NCI-H2107 treated with DMSO at 0.1 percent for 48 hours (cell line): ENCODE results near the gene NINJ1.

Source experiments
- DNase-seq: peaks from one replicate; lab custom pipeline; 2025; ENCODE audit not compliant: unreplicated experiment; lab: John Stamatoyannopoulos, UW

Gene NINJ1, protein sequence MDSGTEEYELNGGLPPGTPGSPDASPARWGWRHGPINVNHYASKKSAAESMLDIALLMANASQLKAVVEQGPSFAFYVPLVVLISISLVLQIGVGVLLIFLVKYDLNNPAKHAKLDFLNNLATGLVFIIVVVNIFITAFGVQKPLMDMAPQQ

DNA sequence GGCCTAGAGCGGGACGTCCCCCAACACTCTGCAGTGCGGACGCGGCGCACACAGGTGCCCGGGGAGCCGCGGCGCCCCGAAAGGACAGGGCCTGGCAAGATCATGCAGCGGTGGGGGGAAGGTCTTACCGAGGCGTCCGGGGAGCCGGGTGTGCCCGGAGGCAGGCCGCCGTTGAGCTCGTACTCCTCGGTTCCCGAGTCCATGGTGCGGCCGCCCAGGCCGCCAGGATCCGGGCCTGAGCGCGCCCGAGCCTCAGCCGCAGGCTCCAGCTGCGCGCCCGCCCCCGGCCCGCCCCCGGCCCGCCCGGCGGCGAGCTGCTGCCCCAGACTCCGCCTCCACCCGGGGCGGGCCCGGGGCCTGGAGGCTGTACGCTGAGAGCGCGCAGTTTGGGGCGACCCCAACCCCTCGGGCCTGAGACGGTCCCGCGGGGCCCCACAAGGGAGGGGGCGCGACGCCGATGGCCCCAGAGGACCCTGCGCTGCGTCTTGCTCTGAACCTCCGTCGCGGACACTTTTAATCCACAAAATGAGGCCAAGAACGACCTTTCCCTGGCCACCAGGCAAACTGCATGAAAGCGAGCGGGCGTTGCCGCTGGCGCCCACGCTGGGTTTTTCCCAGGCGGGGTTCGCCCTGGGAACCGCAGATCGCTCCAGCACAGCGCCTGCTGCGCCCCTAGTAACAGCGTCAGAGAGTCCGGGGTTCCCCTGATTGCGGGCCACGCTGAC lies at the start of gene NINJ1:
Gene NINJ1, minus strand, starts transcription at position 237 of the 725 bp plus-strand sequence. Its CDS starts 34 bp downstream, at position 203.
- no peak for DNase-seq

DNA sequence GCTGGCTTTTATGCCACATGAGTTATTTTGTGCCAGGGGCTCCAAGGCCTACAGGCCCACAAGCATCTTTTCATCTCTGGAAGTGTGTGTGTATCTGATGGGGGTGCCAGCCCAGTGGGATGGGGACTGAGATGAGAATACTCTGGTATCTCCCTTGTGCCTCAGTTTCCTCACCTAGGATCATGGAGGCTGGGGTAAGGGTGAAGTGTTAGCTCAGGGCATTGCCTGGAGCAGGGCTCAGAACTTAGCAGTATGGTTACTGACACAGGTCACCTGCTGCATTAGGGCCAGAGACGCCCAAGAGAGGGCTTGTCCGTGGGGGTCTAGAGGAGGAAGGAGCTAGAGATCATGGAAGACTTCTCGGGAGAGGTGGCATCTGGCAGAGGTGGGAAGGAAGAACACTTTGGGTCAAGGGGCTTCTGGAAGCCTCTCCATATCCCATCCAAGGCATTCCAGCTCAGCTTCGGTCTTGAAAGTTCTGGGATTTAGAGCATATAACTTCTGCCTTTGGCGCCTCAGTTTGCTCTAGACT lies 49.1 kb upstream of the NINJ1 start:
- no peak for DNase-seq

DNA sequence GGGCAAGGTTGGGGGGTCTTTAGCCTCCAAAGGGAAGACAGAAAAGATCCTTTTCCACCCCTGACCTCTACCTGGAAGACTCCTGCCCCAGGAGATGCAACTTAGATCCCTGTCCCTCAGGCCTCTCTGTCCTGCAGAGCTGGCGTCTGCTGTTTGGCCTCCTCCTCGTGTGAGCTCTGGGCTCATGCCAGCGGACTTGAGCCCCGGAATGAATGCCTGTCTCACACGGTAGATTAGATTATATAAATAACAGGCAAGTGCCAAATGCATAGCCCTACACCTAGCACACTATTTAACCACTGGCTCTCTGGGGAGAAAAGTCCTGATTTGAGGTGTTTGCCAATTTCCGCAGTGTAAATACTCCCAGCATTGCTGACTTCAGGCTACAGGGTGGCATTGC lies 48.5 kb upstream of the NINJ1 start:
- DNase-seq = no peak

DNA sequence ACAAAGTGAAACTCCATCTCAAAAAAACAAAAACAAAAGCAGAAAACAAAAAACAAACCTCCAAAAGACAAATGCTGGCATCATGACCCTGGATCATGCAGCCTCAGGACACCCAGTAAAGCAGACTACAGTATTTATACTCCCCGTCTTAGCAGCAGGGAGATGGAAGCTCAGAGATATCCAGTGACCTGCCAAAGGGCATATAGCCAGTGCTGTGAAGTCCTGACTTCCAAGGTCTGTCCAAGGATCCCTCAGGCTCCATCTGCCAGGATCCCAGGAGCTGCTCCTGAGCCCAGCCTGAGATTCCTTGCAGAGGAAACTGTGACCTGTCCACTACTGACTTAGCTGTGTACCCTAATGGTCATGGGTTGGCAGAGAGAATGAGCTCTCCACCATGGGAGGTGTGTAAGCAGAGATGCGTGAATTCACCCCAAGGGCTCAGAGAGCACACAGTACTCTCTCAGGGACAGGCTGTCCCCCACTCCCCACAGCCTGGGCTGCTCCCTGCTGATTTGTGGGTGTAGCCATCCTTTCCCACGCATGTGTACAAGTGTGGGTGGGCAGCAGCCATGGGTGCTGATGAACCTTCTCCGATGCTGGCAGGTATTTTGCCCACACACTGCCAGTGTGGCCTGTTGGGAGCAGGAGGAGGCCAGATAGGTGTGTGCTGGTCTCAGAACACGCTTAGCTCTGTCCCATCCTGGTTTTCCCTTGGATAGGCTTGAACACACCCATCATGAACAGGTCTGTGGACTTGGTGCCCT lies 47.8 kb upstream of the NINJ1 start:
- DNase-seq = no peak

DNA sequence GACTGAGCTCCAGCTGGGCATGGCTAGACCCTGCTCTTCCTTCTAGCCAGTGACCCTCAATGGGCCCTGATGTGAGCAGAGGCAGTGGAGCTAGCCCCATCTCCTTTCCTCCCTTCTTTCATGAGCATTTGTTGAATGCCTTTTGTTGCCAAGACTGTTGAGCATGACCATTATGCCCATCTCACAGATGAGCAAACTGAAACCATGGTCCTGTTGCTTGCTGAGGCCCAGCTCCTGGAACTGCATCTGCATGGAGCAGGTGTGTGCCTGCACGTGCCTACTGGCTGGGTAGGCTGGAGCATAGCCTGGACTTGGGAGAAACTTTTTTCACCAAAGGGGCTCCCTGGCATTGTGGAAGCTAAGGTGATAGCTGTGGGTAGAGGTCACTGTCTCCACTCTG lies 46.9 kb upstream of the NINJ1 start:
- no peak for DNase-seq

DNA sequence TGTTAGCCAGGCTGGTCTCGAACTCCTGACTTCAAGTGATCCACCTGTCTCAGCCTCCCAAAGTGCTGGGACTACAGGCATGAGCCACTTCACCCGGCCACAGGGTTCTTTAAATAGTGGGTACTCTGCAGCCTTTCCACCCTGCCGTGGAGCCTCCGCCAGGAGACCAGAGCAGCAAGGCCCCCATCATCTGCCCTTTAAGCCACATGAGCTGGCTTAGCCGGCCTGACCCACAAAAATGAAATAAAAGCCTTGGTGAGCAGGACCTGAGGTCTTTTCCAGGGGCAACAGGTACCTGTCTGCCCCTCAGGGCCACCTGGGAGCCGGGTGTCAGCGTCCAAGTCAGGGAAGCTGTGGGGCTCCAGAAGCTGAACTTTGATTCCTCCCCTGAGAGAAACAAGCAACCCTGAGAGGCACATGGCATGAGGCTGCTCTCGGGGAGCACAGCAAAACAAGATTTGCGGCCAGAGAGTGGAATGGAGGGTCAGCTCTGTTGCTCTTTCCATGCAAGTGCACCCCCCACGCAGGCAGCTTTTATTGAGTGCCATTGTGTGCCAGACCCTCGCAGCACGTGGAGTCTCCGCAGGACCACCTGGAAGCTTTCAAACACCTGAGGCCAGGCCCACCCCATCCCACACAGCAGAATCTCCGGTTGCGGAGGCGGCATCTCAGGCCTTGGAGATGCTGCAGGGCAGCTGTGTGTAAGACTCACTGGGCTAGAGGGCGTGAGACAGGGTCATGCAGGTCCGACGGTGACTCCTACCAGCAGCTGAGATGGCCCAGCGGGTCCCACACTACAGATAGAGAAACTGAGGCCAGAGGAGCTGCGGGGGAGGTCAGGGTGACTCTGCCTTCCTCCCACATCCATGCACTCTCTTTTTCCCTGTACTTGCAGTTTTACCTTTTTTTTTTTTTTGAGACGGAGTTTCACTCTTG lies 45.1 kb upstream of the NINJ1 start:
- DNase-seq = no peak

DNA sequence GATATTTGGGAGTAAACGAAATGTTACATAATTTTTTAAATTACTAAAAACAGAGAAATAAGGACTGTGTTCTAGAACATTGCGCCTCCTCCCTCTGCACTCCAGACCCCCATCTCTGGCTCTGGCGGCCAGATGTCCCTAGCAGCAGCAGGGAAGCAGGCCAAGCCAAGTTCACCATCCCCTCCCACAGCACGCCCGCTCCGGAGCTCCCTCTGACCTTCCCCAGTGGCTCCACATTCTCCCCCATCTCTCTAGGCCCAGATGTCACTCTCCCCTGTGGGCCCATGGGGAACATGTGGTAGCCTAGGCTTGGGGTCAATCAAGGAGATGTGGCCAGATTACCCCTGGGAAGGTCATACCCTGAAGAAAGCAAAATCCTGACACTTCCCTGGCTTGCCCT lies 43.6 kb upstream of the NINJ1 start:
- DNase-seq = no peak

DNA sequence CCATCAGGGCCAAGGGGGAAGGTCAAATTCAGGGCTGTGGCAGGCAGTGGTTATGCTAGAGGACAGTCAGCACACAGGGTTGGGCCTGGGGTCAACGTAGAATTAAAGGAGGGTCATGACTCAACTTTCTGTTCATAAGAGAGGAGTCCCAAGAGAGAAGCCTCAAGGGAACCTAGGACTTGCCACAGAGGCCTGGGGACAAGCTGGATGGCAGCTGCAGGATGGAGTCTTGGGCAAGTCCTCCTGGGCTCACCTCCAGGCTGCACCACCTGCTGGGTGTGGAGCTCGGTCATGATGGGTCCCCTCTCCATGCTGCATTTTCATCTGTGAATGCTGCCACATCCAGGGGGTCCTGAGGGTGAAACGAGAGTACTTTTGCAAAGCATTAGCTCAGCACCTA lies 40.9 kb upstream of the NINJ1 start:
- no peak for DNase-seq

DNA sequence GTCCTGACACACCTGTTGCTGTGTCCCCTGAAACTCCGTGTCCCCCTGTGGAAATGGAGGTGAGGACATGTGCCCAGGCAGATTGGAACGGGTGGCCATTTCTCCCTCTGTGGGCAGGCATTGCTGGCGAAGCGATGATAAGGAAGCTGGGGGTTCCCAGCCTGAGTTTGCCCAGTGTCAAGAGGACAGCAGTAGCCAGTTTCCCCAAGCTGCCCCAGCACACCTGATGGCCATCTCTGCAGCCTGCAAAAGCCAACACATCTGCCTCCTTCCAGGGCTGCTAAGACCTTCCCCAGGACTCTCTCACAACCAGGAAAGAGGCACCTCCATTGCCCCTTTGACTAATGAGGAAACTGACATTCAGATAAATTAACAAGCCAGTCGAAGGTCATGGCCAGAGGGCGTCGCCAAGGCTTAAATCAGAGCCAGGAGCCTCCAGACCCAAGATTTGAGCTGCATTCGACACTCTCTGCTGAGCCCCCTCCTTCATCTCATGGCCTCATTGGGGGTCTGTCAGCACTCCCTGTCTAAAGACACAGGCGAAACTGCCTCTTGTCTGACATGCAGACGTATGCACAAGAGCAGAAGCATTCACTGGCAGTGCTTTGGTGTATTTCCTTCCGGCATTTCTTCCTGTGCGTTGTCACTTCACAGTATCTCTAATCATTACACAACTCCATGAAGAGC lies 39.5 kb upstream of the NINJ1 start:
- no peak for DNase-seq

DNA sequence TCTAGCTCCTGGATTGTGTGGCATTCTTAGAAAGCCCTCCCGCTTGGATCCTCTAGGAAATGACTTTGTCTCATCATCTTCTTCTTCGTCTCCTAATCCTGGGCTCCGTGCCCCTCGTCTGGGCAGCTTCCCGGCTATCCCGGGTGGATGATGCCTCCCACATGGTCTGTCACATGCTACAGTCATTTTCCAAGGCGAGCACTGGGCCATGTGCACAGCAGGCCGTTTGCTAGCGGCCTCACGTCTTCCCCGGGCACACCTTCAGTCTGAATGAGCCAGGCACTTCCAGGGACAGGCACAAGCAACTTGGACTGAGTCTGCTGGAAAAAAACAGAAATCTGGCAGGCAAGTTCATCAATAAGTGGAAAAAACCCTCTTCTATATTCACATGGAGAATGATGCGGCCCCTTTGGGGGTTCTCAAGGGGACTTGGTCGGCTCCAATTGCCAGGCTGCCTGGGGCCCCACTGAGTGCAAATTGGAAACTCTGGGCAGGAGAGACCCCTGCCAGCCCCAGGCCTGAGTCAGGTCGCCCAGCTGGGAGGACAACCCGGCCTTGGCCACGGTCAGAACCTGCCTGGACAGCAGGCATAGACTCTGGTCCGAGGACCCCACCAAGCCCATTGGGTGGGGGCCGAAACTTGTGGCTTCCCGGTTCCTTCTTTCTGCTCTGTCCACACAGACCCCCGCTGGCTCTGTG lies 38.8 kb upstream of the NINJ1 start:
- no peak for DNase-seq

DNA sequence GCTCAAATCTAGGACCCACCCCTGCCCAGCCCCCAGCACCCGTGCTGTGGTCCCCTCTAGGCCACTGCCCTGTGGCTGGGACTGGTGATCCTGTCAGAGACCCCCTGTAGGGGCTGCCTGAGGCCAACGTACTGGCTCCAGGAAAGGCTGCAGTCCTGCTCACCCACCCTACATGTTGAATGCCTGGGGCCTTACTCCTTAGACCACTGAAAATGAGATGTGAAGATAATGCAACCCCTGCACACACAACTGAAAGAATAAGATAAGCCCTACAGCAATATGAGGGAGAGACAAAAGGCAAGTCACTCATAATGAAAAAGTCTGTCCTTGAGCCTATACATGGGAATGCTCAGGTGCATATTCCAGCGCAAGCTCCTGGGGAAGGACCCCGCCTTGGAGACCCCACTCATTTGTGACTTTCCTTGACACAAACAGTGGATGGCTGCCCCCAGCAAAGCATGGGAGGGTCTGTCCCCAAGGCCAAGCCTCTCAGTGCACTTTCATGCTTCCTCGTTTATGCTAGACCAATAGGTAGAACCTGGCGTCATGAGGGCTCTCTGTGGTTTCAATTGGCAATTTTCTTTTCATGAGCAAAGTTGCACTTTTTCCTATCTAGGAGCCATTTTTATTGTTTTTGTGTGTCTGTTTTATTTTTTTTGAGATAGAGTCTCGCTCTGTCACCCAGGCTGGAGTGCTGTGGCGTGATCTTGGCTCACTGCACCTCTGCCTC lies 37.4 kb upstream of the NINJ1 start:
- DNase-seq = no peak

DNA sequence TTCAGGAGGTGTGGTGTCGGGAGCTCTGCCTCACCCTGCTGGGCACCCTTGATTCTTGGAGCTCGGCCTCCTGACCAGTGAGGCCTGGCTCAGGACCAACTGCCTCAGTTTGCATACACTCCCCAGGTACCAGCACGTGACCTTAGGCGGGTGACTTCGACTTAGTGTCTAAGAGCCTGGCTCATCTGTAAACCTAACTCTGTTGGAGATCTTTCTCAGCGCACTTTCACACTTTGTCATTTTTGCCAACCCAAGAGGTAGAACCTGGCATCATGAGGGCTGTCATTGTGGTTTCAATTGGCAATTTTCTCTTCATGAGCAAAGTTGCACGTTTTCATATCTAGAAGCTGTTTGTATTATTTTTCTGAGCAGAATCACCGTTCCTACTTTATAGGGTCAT lies 36.5 kb upstream of the NINJ1 start:
- DNase-seq = no peak

DNA sequence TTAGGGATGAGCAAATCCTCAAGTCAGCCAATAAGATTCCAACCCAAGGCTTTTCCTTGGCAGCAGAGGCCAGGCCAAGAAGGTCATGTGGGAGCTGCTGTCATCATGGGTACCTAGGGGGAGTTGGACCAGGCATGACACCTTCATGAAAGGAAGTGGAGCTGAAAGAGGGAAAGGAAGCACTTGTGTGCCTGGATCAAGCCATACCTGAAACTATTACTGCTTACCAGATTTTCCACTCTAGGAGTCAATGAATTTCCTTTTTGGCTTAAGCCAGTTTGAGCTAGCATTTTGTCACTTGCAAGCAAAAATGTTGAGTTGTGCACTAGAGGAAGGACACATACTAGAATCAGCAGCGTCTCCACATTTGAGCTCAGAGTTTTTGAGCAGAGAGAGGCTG lies 35.4 kb upstream of the NINJ1 start:
- no peak for DNase-seq

DNA sequence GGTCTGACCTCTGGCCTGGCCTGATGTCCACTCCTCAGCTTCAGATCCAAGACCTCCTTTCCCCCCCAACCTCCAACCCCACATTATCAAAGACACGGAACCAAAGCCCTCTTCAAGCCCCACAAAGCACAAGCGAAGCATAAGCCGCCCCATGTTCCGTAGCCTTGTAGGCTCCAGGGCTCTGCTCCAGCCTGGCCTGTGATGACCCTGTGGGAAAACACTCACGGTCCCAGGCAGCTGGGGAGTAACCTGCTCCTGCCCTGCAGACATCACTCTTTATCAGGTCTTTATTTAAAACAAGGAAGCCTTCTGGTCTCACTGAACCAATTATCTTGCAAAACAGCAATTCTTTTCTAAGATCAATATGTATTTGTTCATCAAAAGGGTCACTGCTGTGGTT lies 34.5 kb upstream of the NINJ1 start:
- DNase-seq = no peak

DNA sequence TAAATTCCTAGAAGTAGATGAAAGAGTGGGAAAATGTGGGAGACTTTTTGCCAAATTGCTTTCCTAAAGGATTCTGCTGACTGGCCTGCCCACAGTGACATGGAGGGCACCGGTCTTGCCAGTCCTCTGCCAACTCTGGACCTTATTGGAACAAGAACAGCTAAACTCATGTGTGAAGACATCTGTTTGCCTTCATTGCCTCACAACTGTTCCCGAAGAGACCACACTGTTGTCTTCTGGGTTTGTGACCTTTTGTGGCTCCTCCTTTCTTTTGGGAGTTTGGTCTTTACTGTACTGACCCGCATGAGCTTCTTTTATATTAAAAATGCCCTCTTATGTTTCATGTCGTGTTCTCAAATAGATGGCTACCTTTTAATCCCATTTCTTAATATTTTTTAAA lies 33.8 kb upstream of the NINJ1 start:
- no peak for DNase-seq

DNA sequence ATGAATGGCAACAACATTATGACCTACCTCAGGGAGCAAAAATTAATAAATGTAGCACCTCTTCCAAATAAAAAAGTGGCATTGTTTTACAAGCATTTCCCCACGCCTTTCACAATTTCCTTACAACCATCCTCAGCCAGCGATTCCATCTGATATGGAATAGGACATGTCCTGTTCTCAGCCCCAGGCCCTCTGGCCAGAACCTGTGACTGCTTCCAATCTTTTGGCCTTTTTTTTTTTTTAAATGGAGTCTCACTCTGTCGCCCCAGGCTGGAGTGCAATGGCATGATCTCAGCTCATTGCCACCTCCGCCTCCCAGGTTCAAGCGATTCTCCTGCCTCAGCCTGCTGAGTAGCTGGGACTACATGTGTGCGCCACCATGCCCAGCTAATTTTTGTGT lies 33.1 kb upstream of the NINJ1 start:
- no peak for DNase-seq

DNA sequence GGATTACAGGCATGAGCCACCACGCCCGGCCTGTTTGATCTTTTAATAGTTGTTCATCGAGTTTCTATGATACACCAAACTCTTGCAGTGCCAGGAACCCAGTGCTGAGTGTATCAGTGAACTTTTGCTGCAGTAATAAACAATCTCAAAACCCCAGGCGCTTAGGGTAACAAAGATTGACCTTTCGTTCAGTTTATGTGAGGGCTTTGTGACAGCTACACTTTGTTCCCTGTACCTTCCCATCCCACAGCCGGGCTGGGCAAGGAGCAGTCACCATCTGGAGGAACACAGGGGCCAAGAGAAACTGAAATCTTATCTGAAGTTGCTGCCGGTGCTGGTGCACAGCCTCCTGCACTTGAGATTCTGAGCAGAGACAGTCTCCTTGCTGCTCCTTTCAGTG lies 32.6 kb upstream of the NINJ1 start:
- no peak for DNase-seq

DNA sequence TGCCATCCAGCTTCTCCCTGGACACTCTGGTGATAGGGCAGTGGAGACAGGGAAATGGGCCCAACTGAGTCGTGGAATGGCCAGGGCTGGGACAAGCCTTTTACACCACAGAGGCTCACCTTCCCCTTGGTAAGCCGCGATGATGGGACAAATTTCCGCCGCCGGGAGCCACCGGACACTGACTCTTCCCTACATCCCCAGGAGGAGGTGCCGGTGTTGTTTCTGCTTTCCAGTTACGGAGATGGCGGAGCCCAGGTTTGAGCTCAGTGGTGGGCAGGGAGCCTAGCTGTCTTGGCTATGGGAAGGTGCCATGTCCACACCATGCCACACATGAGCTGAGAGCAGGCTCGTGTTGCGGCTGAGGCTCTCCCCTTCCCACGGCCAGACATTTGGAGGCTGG lies 30.0 kb upstream of the NINJ1 start:
- no peak for DNase-seq
